Ascending aorta (tissue), 2 donors: ENCODE data around the gene PASD1. TPM values are rescaled to one million over a fixed set of nuclear protein-coding genes. Genes with fewer than 3 reads are reported as not detected.

Experiments used
- DNase-seq, 2 donors: peaks; one replicate each; pipeline ENCODE4 v3.0.0-alpha.2; 2019; ENCODE audit warnings: low spot score in 2 of 2
- H3K27ac ChIP-seq, 2 donors: fragments of 200-600 bp; sonication (generic); one replicate each; pipeline ENCODE4 v1.5.1; 2016 to 2017; ENCODE audit warnings: mild to moderate bottlenecking in 1 of 2
- H3K27me3 ChIP-seq: fragments of 200-600 bp; sonication (generic); one replicate; pipeline ENCODE4 v1.5.1; 2017
- H3K36me3 ChIP-seq, 2 donors: fragments of 200-600 bp; sonication (generic); one replicate each; pipeline ENCODE4 v1.5.1; 2016
- H3K4me1 ChIP-seq, 2 donors: fragments of 200-600 bp; sonication (generic); one replicate each; pipeline ENCODE4 v1.5.1; 2016 to 2017; ENCODE audit warnings: mild to moderate bottlenecking in 1 of 2
- H3K4me3 ChIP-seq, 2 donors: fragments of 200-600 bp; sonication (generic); one replicate each; pipeline ENCODE4 v1.5.1; 2016 to 2017; ENCODE audit warnings: mild to moderate bottlenecking in 1 of 2
- H3K9me3 ChIP-seq, 2 donors: fragments of 200-600 bp; sonication (generic); one replicate each; pipeline ENCODE4 v1.5.1; 2016
- intact Hi-C: fragments of 100-400 bp; cut with DNase I; formaldehyde crosslinking; loops from one replicate; pipeline ENCODE4 v1.15.1; 2023
- total RNA-seq: library from RNA; depleted of rRNA; stranded (reverse); fragments of >200 nt; gene quantifications from one replicate; pipeline ENCODE4 v1.1.0, GENCODE V29; 2016
- TF ChIP-seq, protein P1 (sequence below), 3 experiments: fragments of 200-600 bp in 2 of 3; fragments of 450-650 bp in 1 of 3; sonication (generic) in 2 of 3; IDR thresholded peaks; one replicate each; pipeline ENCODE4 v1.5.1; 2016 to 2019; ENCODE audit warnings: antibody characterized with exemption in 3 of 3, mild to moderate bottlenecking in 1 of 3, moderate library complexity in 1 of 3

PASD1 gene
- total RNA-seq, 1 donor from 2014 or later: not detected

DNA sequence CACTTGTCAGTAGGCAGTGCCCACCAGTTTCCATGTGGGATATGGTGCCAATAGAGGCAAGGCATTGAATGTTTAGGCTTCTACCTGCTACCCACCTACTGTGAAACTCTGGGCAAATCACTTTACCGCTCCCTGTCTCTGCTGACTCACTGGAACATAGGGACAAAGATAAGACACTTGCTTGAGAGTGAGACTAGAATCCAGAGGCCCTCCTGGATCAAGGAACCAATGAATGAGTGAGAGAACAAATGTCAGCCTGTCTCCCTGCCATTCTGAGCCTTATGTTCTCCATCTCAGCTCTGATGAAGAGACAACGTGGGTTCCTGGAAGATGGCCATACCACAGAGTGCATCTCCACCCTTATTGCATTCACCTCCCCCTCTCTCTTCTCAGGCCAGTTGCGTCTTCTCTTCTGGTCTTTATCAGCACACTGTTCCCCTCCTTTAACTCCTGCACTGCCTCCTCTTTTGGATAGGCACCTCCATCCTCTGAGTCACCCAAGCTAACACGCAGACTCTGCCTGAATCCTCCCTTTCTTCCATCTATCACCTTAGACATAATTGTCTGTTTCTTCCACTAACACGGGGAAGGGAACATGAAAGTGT, 116.4 kb downstream of the PASD1 start:
- Histone ChIP-seq H3K27ac (no peak overlapping the region), H3K27me3 (no peaks in the 10 kb centered on the region), H3K4me1 (no peaks in the 10 kb centered on the region), H3K9me3 (no peaks in the 10 kb centered on the region), H3K4me3 (no peak overlapping the region), H3K36me3 (no peaks in the 10 kb centered on the region)
- TF ChIP-seq, protein P1, sequence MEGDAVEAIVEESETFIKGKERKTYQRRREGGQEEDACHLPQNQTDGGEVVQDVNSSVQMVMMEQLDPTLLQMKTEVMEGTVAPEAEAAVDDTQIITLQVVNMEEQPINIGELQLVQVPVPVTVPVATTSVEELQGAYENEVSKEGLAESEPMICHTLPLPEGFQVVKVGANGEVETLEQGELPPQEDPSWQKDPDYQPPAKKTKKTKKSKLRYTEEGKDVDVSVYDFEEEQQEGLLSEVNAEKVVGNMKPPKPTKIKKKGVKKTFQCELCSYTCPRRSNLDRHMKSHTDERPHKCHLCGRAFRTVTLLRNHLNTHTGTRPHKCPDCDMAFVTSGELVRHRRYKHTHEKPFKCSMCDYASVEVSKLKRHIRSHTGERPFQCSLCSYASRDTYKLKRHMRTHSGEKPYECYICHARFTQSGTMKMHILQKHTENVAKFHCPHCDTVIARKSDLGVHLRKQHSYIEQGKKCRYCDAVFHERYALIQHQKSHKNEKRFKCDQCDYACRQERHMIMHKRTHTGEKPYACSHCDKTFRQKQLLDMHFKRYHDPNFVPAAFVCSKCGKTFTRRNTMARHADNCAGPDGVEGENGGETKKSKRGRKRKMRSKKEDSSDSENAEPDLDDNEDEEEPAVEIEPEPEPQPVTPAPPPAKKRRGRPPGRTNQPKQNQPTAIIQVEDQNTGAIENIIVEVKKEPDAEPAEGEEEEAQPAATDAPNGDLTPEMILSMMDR (IDR thresholded peaks at IDR 0.05): no peak
- intact Hi-C loops: no loop called here
- DNase-seq: no peak

DNA sequence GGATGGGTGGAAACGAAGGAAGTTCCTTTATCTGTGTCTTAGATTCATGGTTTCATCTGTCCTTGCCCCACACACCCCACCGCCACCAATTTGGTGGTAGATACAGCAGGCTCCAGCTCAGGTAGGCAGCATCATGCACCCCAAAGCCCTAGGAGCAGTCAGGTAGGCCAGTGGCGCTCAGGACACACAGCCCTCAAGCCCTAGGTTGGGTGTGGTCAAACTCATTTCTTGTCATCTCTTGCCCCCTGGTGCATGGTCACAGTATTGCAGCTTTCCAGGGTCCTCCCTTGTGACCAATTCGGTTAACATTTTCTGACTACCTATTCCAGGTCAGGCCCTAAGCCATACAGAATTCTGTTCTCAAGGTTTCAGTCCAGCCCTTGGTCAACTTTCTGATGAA, 117.3 kb downstream of the PASD1 start:
- intact Hi-C loops: no loop called here
- Histone ChIP-seq H3K9me3 (no peaks in the 10 kb centered on the region), H3K4me3 (no peak overlapping the region), H3K27me3 (no peaks in the 10 kb centered on the region), H3K4me1 (no peaks in the 10 kb centered on the region), H3K27ac (no peak overlapping the region), H3K36me3 (no peaks in the 10 kb centered on the region)
- DNase-seq: no peak
- TF ChIP-seq, protein P1 (IDR thresholded peaks at IDR 0.05): peak in 1 of 3 experiments; percentile 30

DNA sequence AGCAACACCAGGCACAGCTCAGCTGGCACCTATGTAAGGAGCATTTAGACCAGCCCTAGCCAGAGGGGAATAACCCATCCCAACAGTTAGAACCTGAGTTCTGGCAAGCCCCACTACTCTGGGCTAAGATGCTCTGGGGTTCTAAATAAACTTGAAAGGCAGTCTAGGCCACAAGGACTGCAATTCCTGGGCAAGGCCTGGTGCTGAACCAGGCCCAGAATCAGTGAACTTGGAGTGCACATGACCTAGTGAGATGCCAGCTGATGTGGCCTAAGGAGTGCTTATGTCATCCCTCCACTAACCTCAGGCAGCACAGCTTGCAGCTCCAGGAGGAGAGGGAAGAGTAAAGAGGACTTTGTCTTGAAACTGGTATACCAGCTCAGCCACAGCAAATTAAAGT, 124.2 kb downstream of the PASD1 start:
- TF ChIP-seq, protein P1 (IDR thresholded peaks at IDR 0.05): no peak
- no peak overlapping the region for H3K4me3 ChIP-seq
- intact Hi-C loops: no loop called here
- H3K9me3 ChIP-seq: no peaks in the 10 kb centered on the region
- H3K4me1 ChIP-seq: no peaks in the 10 kb centered on the region
- H3K27me3 ChIP-seq: no peaks in the 10 kb centered on the region
- H3K27ac ChIP-seq: no peak overlapping the region
- no peaks in the 10 kb centered on the region for H3K36me3 ChIP-seq
- DNase-seq: no peak

DNA sequence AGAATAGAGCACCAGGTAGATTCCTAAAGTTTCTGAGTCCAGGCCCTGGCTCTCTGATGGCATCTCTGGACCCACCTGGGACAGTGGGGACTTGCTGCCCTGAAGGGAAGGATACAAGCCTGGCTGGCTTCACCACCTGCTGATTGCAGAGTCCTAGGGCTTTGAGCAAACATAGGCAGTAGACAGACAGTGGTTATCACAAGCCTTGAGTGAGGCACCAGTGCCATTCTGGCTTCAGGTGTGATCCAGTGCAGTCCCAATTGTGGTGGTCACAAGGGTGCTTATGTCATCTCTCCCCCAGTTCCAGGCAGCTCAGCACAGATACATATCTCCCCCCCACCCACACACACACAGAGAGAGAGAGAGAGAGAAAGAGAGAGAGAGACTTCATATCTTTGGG, 125.2 kb downstream of the PASD1 start:
- Histone ChIP-seq H3K9me3 (no peaks in the 10 kb centered on the region), H3K27ac (no peak overlapping the region), H3K36me3 (no peaks in the 10 kb centered on the region), H3K4me1 (no peaks in the 10 kb centered on the region), H3K27me3 (no peaks in the 10 kb centered on the region), H3K4me3 (no peak overlapping the region)
- no peak for DNase-seq
- TF ChIP-seq, protein P1 (IDR thresholded peaks at IDR 0.05): no peak
- intact Hi-C loops: no loop called here

DNA sequence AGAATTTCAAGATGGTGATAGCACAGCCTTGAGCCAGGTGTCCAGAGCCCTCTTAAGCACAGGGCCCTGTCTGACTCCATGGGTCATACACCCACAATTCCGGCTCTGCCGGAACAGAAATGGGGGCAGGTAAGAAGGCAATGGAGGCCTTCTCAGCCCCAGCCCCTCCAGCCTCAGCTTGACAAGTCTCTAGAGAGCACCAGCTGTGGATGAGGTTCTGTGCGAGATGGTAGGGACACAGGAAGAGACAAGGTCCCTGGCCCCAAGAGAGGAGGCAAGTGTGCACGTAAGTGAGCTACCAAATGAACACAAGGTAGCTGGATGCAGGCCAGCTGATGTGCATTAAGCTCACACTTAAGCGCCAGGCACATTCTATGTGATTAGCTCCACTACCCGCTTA, 129.3 kb downstream of the PASD1 start:
- Histone ChIP-seq H3K27ac (no peak overlapping the region), H3K27me3 (no peaks in the 10 kb centered on the region), H3K4me3 (no peak overlapping the region), H3K9me3 (no peaks in the 10 kb centered on the region), H3K4me1 (no peaks in the 10 kb centered on the region), H3K36me3 (no peaks in the 10 kb centered on the region)
- TF ChIP-seq, protein P1 (IDR thresholded peaks at IDR 0.05): no peak
- DNase-seq: no peak
- intact Hi-C loops: no loop called here

DNA sequence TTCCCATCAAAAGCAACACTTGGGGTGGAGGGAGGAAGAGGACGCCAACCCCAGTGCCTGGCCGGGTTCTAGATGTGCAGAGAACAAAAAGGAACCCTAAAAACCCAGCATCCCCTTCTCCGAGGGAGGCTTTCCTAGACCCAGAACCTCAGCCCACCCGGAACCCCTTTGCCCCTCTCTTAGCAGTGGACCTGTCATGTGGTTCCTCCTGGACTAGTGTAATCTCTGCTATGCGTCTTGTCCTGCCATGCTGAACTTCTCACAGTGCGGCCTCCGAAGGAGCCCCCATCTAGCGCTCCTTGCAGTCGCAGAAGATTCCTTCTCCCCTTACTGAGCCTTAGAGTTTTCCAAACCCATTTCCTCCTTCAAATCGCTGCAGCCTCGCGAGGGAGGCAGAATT, 130.6 kb downstream of the PASD1 start:
- no peak for DNase-seq
- Histone ChIP-seq H3K27ac (no peak overlapping the region), H3K4me1 (no peaks in the 10 kb centered on the region), H3K27me3 (no peaks in the 10 kb centered on the region), H3K9me3 (no peaks in the 10 kb centered on the region), H3K36me3 (no peaks in the 10 kb centered on the region), H3K4me3 (no peak overlapping the region)
- TF ChIP-seq, protein P1 (IDR thresholded peaks at IDR 0.05): no peak
- intact Hi-C loops: no loop called here
